HepG2 (cell line): ENCODE results near the gene TLE1. TPM values are rescaled to one million over a fixed set of nuclear protein-coding genes. Genes with fewer than 3 reads are reported as not detected.

ENCODE experiments used
- ARNT ChIP-seq: fragments of 450-650 bp; IDR thresholded peaks from 2 replicates; pipeline ENCODE4 v1.6.1; 2017
- ATF5 ChIP-seq: sonication (generic); formaldehyde crosslinking; IDR thresholded peaks from 2 replicates; pipeline ENCODE4 v1.4.0; 2020; ENCODE audit warnings: mild to moderate bottlenecking, low read depth, missing genetic modification reagents
- CBX2 ChIP-seq, 2 experiments: fragments of 200-600 bp in 1 of 2; sonication (generic); formaldehyde crosslinking in 1 of 2; IDR thresholded peaks; 2 replicates each; pipeline versions ENCODE4 v1.7.0 to v1.8.1; 2018 to 2022; ENCODE audit warnings: low read depth in 2 of 2, low read length in 1 of 2, mild to moderate bottlenecking in 1 of 2, missing genetic modification reagents in 1 of 2
- FOXA3 ChIP-seq: IDR thresholded peaks from 2 replicates; pipeline ENCODE4 v1.6.1; 2016; ENCODE audit warnings: missing genetic modification reagents, missing compliant biosample characterization
- GABPB1 ChIP-seq: IDR thresholded peaks from 2 replicates; pipeline ENCODE4 v1.6.1; 2016; ENCODE audit warnings: mild to moderate bottlenecking, missing genetic modification reagents, moderate library complexity, missing compliant biosample characterization
- KLF6 ChIP-seq: IDR thresholded peaks from 2 replicates; pipeline ENCODE4 v1.8.0; 2016; ENCODE audit warnings: missing biosample characterization, missing genetic modification reagents
- MAX ChIP-seq: IDR thresholded peaks from 2 replicates; pipeline ENCODE4 v1.6.1; 2012; ENCODE audit warnings: inconsistent platforms
- MTF2 ChIP-seq: sonication (generic); formaldehyde crosslinking; IDR thresholded peaks from 2 replicates; pipeline ENCODE4 v1.5.0; 2020; ENCODE audit warnings: missing genetic modification reagents, borderline replicate concordance
- NFYB ChIP-seq: sonication (generic); formaldehyde crosslinking; IDR thresholded peaks from 2 replicates; pipeline ENCODE4 v1.4.0; 2020; ENCODE audit warnings: missing genetic modification reagents
- NR2F6 ChIP-seq, 2 experiments: IDR thresholded peaks; 2 replicates each; pipeline ENCODE4 v1.6.1; 2016; ENCODE audit warnings: antibody characterized with exemption in 1 of 2, mild to moderate bottlenecking in 1 of 2
- POGK ChIP-seq: sonication (generic); formaldehyde crosslinking; conservative IDR thresholded peaks from 2 replicates; pipeline ENCODE4 v1.8.0; 2022; ENCODE audit warnings: mild to moderate bottlenecking, moderate library complexity, missing genetic modification reagents
- PRDM15 ChIP-seq: sonication (generic); formaldehyde crosslinking; IDR thresholded peaks from 2 replicates; pipeline ENCODE4 v1.4.0; 2020; ENCODE audit warnings: missing genetic modification reagents
- RCOR2 ChIP-seq: IDR thresholded peaks from 2 replicates; pipeline ENCODE4 v1.6.1; 2016; ENCODE audit warnings: missing biosample characterization, missing genetic modification reagents
- SMYD3 ChIP-seq: sonication (generic); formaldehyde crosslinking; IDR thresholded peaks from 2 replicates; pipeline ENCODE4 v1.8.1; 2023; ENCODE audit warnings: mild to moderate bottlenecking, missing genetic modification reagents
- TGIF2 ChIP-seq: IDR thresholded peaks from 2 replicates; pipeline ENCODE4 v1.6.1; 2016; ENCODE audit warnings: control low read depth, missing compliant biosample characterization
- ZFP91 ChIP-seq: sonication (generic); formaldehyde crosslinking; IDR thresholded peaks from 2 replicates; pipeline ENCODE4 v1.9.0; 2022; ENCODE audit warnings: missing genetic modification reagents, mild to moderate bottlenecking, borderline replicate concordance
- ZNF136 ChIP-seq: sonication (generic); formaldehyde crosslinking; IDR thresholded peaks from 2 replicates; pipeline ENCODE4 v1.8.1; 2022; ENCODE audit warnings: low read depth, mild to moderate bottlenecking, moderate library complexity, missing genetic modification reagents
- ZNF296 ChIP-seq: sonication (generic); formaldehyde crosslinking; conservative IDR thresholded peaks from 2 replicates; pipeline ENCODE4 v1.5.0; 2020; ENCODE audit warnings: mild to moderate bottlenecking, missing genetic modification reagents
- ZNF530 ChIP-seq: sonication (generic); formaldehyde crosslinking; IDR thresholded peaks from 2 replicates; pipeline ENCODE4 v1.5.0; 2020; ENCODE audit warnings: low read depth, mild to moderate bottlenecking, missing genetic modification reagents
- ZNF577 ChIP-seq: sonication (generic); formaldehyde crosslinking; IDR thresholded peaks from 2 replicates; pipeline ENCODE4 v1.4.0; 2020; ENCODE audit warnings: mild to moderate bottlenecking, low read depth, missing genetic modification reagents, borderline replicate concordance
- ZNF605 ChIP-seq: sonication (generic); formaldehyde crosslinking; IDR thresholded peaks from 2 replicates; pipeline ENCODE4 v1.8.0; 2022; ENCODE audit warnings: mild to moderate bottlenecking, missing genetic modification reagents
- ZNF850 ChIP-seq: sonication (generic); formaldehyde crosslinking; conservative IDR thresholded peaks from 2 replicates; pipeline ENCODE4 v1.9.0; 2021; ENCODE audit warnings: mild to moderate bottlenecking, missing genetic modification reagents
- ZSCAN25 ChIP-seq: sonication (generic); formaldehyde crosslinking; IDR thresholded peaks from 2 replicates; pipeline ENCODE4 v1.8.0; 2022; ENCODE audit warnings: mild to moderate bottlenecking, missing genetic modification reagents
- polyA plus RNA-seq, 8 experiments: library from polyadenylated mRNA; depleted of rRNA in 3 of 8; stranded (reverse) in 7 of 8; unstranded in 1 of 8; fragments of >200 nt; fragmentation: Illumina TruSeq in 4 of 8; extraction: Trizol in 4 of 8; gene quantifications; 2 replicates each; pipeline versions ENCODE4 v1.2.1 to v1.2.3, GENCODE V29; 2011 to 2016; ENCODE audit warnings: low read depth in 4 of 8, missing spikeins in 1 of 8, mixed read lengths in 1 of 8; ENCODE audit not compliant: insufficient read depth in 1 of 8
- total RNA-seq, 5 experiments: library from RNA; depleted of rRNA; stranded (reverse); fragments of >200 nt; fragmentation: Illumina TruSeq; extraction: Trizol; gene quantifications; 2 replicates each; pipeline ENCODE4 v1.2.3, GENCODE V29; 2016; ENCODE audit warnings: low read depth in 1 of 5

Gene TLE1
- total and polyA plus RNA-seq, 2 of the 13 experiments (the other 11 are each of a cell fraction or from before 2014, with no cell fraction given) = 35.9 to 109 TPM

GRCh38 chr9:81584099-81584498 lies 105.2 kb downstream of the TLE1 start (continued):
- peak; percentile 93 for TF ChIP-seq PRDM15 (CRISPR knock-in tag)
- no peak for TF ChIP-seq NR2F6 (IDR thresholded peaks at IDR 0.05)
- TF ChIP-seq NR2F6 (CRISPR knock-in tag; IDR thresholded peaks at IDR 0.05) = 0 out of 2 replicates have a peak, but pooled peaks have one; percentile 16
- no peak for TF ChIP-seq ZSCAN25 (CRISPR knock-in tag)
- no peak for TF ChIP-seq MTF2 (CRISPR knock-in tag)
- 0 out of 2 replicates have a peak, but pooled peaks have one; percentile 35 for TF ChIP-seq SMYD3
- no peak for TF ChIP-seq POGK (CRISPR knock-in tag)
- TF ChIP-seq ZNF850 (CRISPR knock-in tag) = no peak
- no peak for TF ChIP-seq KLF6 (CRISPR knock-in tag)
- TF ChIP-seq CBX2 (IDR thresholded peaks at IDR 0.05; ENCODE audit: low read depth, low read length) = no peak
- TF ChIP-seq CBX2 (CRISPR knock-in tag; IDR thresholded peaks at IDR 0.05; ENCODE audit: low read depth) = no peak
- TF ChIP-seq MAX = peak; percentile 52; the same call in 1 of the 2 replicates
- 0 out of 2 replicates have a peak, but pooled peaks have one; percentile 8 for TF ChIP-seq FOXA3 (CRISPR knock-in tag)
- no peak for TF ChIP-seq ZNF136 (CRISPR knock-in tag)
- TF ChIP-seq ZNF296 (CRISPR knock-in tag) = no peak
- TF ChIP-seq NFYB (CRISPR knock-in tag) = no peak
- TF ChIP-seq ZNF530 (CRISPR knock-in tag) = no peak
- no peak for TF ChIP-seq ZFP91 (CRISPR knock-in tag)
- no peak for TF ChIP-seq ZNF577
- TF ChIP-seq ATF5 (CRISPR knock-in tag) = no peak
- TF ChIP-seq TGIF2 = no peak
- 0 out of 2 replicates have a peak, but pooled peaks have one; percentile 44 for TF ChIP-seq RCOR2 (CRISPR knock-in tag)
- no peak for TF ChIP-seq GABPB1 (CRISPR knock-in tag)
- TF ChIP-seq ZNF605 (CRISPR knock-in tag) = no peak
- TF ChIP-seq ARNT = no peak
